Prostate gland (tissue), 2 donors: ENCODE results near the gene KCNN1.

Experiments used
- CTCF ChIP-seq, 4 experiments: fragments of 200-600 bp in 2 of 4; fragments of 450-650 bp in 2 of 4; sonication (generic) in 2 of 4; IDR thresholded peaks; 1 replicate in 3 of 4; 2 replicates in 1 of 4; pipeline ENCODE4 v1.5.1; 2016 to 2019; ENCODE audit warnings: antibody characterized with exemption in 4 of 4, mild to moderate bottlenecking in 2 of 4, moderate library complexity in 2 of 4
- POLR2A ChIP-seq: fragments of 450-650 bp; IDR thresholded peaks from one replicate; pipeline ENCODE4 v1.6.1; 2016; ENCODE audit warnings: antibody characterized with exemption, mild to moderate bottlenecking

GRCh38 chr19:17967257-17968051 lies 547 bp downstream of the KCNN1 start:
- TF ChIP-seq CTCF (IDR thresholded peaks at IDR 0.05): no peak
- no peak for TF ChIP-seq POLR2A
